ENCODE results near the gene BANF1. TPM values are rescaled to one million over a fixed set of nuclear protein-coding genes. Genes with fewer than 3 reads are reported as not detected.

BANF1 gene
- total and polyA plus RNA-seq, 4 donors, result 10.7 to 100.0 (median 47.0) TPM

DNA sequence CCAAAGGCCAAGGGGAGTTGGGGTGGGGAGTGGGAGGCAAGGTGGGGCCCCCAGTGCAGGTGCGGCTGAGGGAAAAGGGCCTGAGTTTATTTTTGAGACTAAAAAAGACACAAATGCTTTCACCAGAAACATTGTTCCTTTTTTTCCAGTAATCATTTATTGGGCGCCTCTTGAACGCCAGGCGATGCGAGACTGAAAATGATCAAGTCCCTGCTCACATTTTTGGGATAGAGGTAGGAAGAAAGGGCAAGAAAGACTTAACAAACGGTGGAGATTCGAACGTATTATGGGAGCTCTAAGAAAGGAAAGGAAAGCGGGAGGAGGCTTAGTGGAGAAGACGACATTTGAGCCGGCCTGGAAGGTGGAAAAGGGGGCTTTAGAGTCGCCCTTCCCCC is 49.1 kb downstream of the BANF1 start (continued):
- TF ChIP-seq TAF1 (conservative IDR thresholded peaks at IDR 0.05), result no peak

DNA sequence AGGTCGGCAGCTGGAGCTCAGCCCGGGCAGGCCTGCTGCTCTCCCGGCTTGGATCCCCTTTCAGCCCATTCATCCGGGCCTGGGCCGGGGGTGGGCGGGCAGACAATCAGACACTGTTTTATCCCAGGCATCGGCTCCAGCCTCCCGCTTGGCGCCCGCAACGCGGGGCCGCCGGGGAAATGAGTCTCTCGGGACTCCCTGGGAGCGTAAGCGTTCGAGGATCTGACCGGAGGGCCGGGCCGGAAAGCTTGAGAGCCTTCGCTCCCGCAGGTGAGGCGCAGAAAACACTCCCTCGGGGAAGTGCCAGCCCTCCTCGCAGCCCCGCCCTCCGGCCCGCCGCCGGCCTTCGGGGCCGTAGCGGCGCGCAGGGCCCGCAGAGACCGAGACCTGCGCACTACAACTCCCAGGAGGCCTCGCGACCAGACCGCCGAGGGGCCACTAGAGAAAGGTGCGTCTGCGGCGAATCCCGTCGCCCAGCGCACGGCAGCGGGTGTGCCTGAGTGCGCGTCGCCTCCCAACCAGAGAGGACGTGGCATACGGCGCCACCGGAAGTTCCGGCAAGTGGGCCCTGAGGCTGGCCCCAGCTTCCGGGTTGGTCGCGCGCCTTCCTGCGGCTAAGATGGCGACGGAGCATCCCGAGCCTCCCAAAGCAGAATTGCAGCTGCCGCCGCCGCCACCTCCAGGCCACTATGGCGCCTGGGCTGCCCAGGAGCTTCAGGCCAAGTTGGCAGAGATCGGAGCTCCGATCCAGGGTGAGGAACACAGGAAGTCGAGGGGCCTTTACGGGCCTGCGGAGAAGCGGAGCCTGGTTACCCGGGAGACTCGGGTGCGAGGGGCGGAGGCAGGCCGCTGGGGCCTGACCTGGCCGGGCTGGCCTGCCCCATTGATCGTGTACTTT is 49.7 kb downstream of the BANF1 start, which contains the start of gene SF3B2:
Gene SF3B2 (plus strand): TSS at position 599 of the 898 bp plus-strand sequence. CDS start 21 bp downstream, at position 620.
- TF ChIP-seq GABPA (IDR thresholded peaks at IDR 0.05 in 1 of 2, conservative IDR thresholded peaks at IDR 0.05 in 1 of 2), result peak; percentile 93 to 99
- TF ChIP-seq YY1 (IDR thresholded peaks at IDR 0.05), result peak; percentile 98
- TF ChIP-seq REST (IDR thresholded peaks at IDR 0.05), result peak; percentile 28
- no peak for TF ChIP-seq FOXA2 (IDR thresholded peaks at IDR 0.05)
- TF ChIP-seq ATF3 (IDR thresholded peaks at IDR 0.05), result no peak
- no peak for TF ChIP-seq ZBTB33 (IDR thresholded peaks at IDR 0.05)
- TF ChIP-seq SP1 (IDR thresholded peaks at IDR 0.05), result peak; percentile 75
- peak in 1 of 2 donors; percentile 17 for TF ChIP-seq JUND (IDR thresholded peaks at IDR 0.05)
- TF ChIP-seq, protein P1, sequence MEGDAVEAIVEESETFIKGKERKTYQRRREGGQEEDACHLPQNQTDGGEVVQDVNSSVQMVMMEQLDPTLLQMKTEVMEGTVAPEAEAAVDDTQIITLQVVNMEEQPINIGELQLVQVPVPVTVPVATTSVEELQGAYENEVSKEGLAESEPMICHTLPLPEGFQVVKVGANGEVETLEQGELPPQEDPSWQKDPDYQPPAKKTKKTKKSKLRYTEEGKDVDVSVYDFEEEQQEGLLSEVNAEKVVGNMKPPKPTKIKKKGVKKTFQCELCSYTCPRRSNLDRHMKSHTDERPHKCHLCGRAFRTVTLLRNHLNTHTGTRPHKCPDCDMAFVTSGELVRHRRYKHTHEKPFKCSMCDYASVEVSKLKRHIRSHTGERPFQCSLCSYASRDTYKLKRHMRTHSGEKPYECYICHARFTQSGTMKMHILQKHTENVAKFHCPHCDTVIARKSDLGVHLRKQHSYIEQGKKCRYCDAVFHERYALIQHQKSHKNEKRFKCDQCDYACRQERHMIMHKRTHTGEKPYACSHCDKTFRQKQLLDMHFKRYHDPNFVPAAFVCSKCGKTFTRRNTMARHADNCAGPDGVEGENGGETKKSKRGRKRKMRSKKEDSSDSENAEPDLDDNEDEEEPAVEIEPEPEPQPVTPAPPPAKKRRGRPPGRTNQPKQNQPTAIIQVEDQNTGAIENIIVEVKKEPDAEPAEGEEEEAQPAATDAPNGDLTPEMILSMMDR (IDR thresholded peaks at IDR 0.05; ENCODE audit: low read depth, low read length, missing input control), result no peak
- peak; percentile 31 to 49 for TF ChIP-seq RXRA (IDR thresholded peaks at IDR 0.05)
- peak in 1 of 2 donors; percentile 68 for TF ChIP-seq EGR1 (IDR thresholded peaks at IDR 0.05; ENCODE audit: low read depth in 2 of 2)
- peak; percentile 69 for TF ChIP-seq TAF1 (conservative IDR thresholded peaks at IDR 0.05)
- TF ChIP-seq MAX (IDR thresholded peaks at IDR 0.05), result no peak
- TF ChIP-seq HNF4A (conservative IDR thresholded peaks at IDR 0.05), result peak in 1 of 2 donors; percentile 85
- peak; percentile 58 for TF ChIP-seq HNF4G (IDR thresholded peaks at IDR 0.05)
- no peak for TF ChIP-seq RAD21 (IDR thresholded peaks at IDR 0.05)
- no peak for TF ChIP-seq FOXA1 (IDR thresholded peaks at IDR 0.05)
- peak; percentile 47 for TF ChIP-seq NR2F2 (IDR thresholded peaks at IDR 0.05)
- under 1% methylated on average over 84 of the region's 84 CpGs for WGBS
- Histone ChIP-seq H3K9me3 (ENCODE audit: control insufficient read depth in 4 of 4, low read length in 3 of 4) (no peaks in the 10 kb centered on the region), H3K9ac (ENCODE audit: low read depth in 1 of 2, low read length in 2 of 2) (peak within 1 kb of the TSS; percentile 81 to 91), H3K4me3 (ENCODE audit: low read depth in 1 of 3, low read length in 3 of 3) (peak within 1 kb of the TSS; percentile 85 to 96 (median 91)), H3K4me1 (ENCODE audit: control insufficient read depth in 4 of 4, insufficient read depth in 4 of 4, low read length in 3 of 4) (peaks cover 4 to 41% (median 27%) of the 10 kb centered on the region in 4 donors), H3K27me3 (ENCODE audit: control insufficient read depth in 4 of 4, insufficient read depth in 4 of 4, low read length in 3 of 4) (peaks cover 0 to 4% (median 0%) of the 10 kb centered on the region in 4 donors), H3K36me3 (ENCODE audit: control insufficient read depth in 4 of 4, insufficient read depth in 3 of 4, low read depth in 1 of 4, low read length in 3 of 4) (peaks cover 0 to 22% (median 11%) of the 10 kb centered on the region in 4 donors), H3K27ac (ENCODE audit: low read depth in 1 of 2, low read length in 2 of 2) (peak within 1 kb of the TSS; percentile 67 to 80)
- peak; percentile 96 for DNase-seq (ENCODE audit: low spot score)
